ENCODE measurements around the gene CEMIP. TPM values are rescaled to one million over a fixed set of nuclear protein-coding genes. Genes with fewer than 3 reads are reported as not detected.

The CEMIP gene
- total and polyA plus RNA-seq, 12 donors, result 0.01 to 1.9 (median 0.23) TPM; not detected in 1

DNA sequence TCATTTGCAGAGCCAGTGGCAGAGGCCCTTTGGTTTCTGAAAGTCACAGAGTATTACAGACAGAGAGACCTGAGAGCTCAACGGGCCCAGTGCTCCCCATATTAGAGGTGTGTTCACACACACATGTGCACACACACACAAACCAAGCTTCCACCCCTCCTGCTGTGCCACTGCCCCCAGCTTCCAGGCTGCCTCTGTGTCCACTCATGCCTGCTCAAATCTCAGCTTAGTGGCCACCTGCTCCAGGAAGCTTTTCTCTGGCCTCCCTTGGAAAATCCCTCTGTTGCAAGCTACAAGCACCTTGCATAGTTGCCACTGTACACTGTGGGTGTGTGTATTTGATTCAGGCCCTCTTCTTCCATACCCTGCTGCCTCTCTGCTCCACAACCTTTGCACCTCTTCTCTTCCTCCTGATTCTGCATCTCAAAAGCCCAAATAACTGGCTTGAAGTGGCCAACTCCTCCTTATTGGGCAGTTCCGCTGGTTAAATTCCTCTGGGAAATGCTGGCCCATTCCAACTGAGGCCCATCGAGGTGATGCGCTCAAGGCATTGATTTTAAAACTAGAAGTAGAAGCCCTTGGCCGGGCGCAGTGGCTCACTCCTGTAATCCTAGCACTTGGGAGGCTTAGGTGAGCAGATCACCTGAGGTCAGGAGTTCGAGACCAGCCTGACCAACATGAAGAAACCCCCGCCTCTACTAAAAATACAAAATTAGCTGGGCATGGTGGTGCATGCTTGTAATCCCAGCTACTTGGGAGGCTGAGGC lies 187.4 kb downstream of the CEMIP start:
- H3K4me1 ChIP-seq, result peaks cover 0 to 9% (median 0%) of the 10 kb centered on the region in 9 donors
- intact Hi-C loops (cut with DNase I), result loop anchor here in 6 of 10 donors (5.0 kb wide), 5 partner anchors 184 to 509 kb away; partner anchors contain the start of gene CEMIP (in 2 of the 6)
- peaks cover 0 to 23% (median 0%) of the 10 kb centered on the region in 11 donors for H3K9me3 ChIP-seq
- no peak for ATAC-seq
- no peaks in the 10 kb centered on the region for H3K27me3 ChIP-seq
- 93 to 98% methylated on average over 8 of the region's 8 CpGs for WGBS, 2 donors
- DNase-seq, result no peak
- peaks cover 0 to 40% (median 0%) of the 10 kb centered on the region in 9 donors for H3K36me3 ChIP-seq
- H3K4me3 ChIP-seq, result no peak overlapping the region
- TF ChIP-seq, protein P1, sequence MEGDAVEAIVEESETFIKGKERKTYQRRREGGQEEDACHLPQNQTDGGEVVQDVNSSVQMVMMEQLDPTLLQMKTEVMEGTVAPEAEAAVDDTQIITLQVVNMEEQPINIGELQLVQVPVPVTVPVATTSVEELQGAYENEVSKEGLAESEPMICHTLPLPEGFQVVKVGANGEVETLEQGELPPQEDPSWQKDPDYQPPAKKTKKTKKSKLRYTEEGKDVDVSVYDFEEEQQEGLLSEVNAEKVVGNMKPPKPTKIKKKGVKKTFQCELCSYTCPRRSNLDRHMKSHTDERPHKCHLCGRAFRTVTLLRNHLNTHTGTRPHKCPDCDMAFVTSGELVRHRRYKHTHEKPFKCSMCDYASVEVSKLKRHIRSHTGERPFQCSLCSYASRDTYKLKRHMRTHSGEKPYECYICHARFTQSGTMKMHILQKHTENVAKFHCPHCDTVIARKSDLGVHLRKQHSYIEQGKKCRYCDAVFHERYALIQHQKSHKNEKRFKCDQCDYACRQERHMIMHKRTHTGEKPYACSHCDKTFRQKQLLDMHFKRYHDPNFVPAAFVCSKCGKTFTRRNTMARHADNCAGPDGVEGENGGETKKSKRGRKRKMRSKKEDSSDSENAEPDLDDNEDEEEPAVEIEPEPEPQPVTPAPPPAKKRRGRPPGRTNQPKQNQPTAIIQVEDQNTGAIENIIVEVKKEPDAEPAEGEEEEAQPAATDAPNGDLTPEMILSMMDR (IDR thresholded peaks at IDR 0.05), result no peak
- no peak overlapping the region for H3K27ac ChIP-seq

DNA sequence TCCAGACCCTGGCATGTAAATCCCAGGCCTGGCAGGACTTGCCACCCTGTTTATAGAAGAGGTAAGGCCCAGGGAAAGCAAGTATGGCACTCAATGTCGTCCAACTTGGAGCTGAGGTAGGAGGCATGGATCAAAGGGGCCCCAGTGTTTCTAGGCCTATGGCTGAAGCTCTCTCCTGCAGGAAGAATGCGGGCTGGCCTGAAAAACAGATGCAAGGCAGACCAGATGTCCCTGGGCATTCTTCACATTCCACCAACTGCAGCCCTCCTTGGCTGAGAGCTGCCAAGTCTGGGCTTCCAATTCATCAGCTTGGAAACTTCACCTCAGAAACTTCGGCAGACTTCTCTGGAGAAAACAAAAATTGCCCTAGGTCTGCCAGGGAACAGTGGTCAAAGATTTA lies 188.3 kb downstream of the CEMIP start:
- Histone ChIP-seq H3K27me3 (no peaks in the 10 kb centered on the region), H3K9me3 (peaks cover 0 to 15% (median 0%) of the 10 kb centered on the region in 11 donors), H3K27ac (no peak overlapping the region), H3K4me3 (no peak overlapping the region), H3K36me3 (peaks cover 0 to 45% (median 0%) of the 10 kb centered on the region in 9 donors), H3K4me1 (peaks cover 0 to 9% (median 0%) of the 10 kb centered on the region in 9 donors)
- TF ChIP-seq, protein P1 (IDR thresholded peaks at IDR 0.05), result no peak
- intact Hi-C loops (cut with DNase I), result loop anchor here in 6 of 10 donors (5.0 kb wide), 5 partner anchors 185 to 510 kb away; partner anchors contain the start of gene CEMIP (in 2 of the 6)
- 51 to 54% methylated on average over 3 of the region's 3 CpGs for WGBS, 2 donors
- no peak for DNase-seq
- ATAC-seq, result no peak

DNA sequence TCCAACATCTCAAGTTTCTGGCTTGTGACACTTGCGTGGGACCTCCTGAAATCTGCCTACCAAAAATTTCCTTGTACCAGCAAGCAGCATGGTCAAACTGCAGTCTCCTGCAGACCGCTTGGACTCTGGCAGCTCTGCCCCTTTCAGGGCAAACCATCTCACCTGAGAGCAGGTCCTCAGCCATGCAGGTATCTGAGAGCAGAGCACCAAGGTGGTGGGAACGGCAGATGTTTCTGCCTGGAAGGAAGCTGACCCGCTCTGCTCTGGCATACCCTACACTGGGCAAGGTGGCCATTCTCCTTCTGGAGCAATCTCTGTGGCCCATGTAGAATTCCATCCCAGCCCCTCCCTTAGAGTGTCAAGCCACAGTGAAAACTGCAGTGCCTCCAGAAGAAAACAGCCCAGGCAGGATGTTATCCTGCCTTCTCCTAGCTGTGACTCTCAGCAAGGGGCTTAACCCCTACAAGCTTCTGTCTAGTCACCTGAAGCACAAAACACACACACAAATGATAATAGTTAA lies 188.9 kb downstream of the CEMIP start:
- no peak for ATAC-seq
- no peaks in the 10 kb centered on the region for H3K27me3 ChIP-seq
- TF ChIP-seq, protein P1 (IDR thresholded peaks at IDR 0.05), result no peak
- no peak overlapping the region for H3K27ac ChIP-seq
- peaks cover 0 to 51% (median 0%) of the 10 kb centered on the region in 9 donors for H3K36me3 ChIP-seq
- H3K4me3 ChIP-seq, result no peak overlapping the region
- no peak for DNase-seq
- 98% methylated on average over 4 of the region's 4 CpGs for WGBS, 2 donors
- intact Hi-C loops (cut with DNase I), result loop anchor here in 7 of 10 donors (2.0 to 5.0 kb wide), 7 partner anchors 186 to 513 kb away; partner anchors contain the start of gene CEMIP (in 2 of the 7)
- peaks cover 0 to 15% (median 0%) of the 10 kb centered on the region in 11 donors for H3K9me3 ChIP-seq
- peaks cover 0 to 9% (median 0%) of the 10 kb centered on the region in 9 donors for H3K4me1 ChIP-seq

DNA sequence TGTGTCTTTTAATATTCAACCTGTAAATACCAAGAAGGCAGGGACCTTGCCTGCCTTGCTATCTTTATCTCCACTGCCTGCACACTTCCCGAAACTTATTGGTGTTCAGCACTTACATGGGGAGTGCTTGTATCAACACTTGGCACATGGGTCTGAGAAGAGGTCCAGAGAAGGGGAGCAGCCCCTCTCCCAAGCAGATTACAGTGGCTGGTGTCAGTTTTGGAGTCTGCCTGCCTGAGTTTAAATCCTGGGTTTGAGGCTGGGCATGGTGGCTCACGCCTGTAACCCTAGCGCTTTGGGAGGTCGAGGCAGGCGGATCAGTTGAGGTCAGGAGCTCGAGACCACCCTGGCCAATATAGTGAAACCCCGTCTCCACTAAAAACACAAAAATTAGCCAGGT lies 190.1 kb downstream of the CEMIP start:
- no peak overlapping the region for H3K27ac ChIP-seq
- H3K4me3 ChIP-seq, result no peak overlapping the region
- WGBS, 2 donors, result 87 to 93% methylated on average over 7 of the region's 7 CpGs
- H3K36me3 ChIP-seq, result peaks cover 0 to 56% (median 0%) of the 10 kb centered on the region in 9 donors
- ATAC-seq (no peak), DNase-seq (no peak)
- H3K9me3 ChIP-seq, result peaks cover 0 to 13% (median 0%) of the 10 kb centered on the region in 11 donors
- peaks cover 0 to 14% (median 0%) of the 10 kb centered on the region in 9 donors for H3K4me1 ChIP-seq
- TF ChIP-seq, protein P1 (IDR thresholded peaks at IDR 0.05), result no peak
- no peaks in the 10 kb centered on the region for H3K27me3 ChIP-seq
- intact Hi-C loops (cut with DNase I), result loop anchor here in 7 of 10 donors (2.0 to 5.0 kb wide), 7 partner anchors 187 to 515 kb away; partner anchors contain the start of gene CEMIP (in 2 of the 7)

All from heart right ventricle (tissue), 16 donors.